Neutrophil (primary cell): ENCODE measurements around the gene KLB.

Experiments used
- H3K27ac ChIP-seq: fragments of 200-600 bp; sonication (generic); 2 replicates; pipeline ENCODE4 v1.5.1; 2016; ENCODE audit warnings: mild to moderate bottlenecking, moderate library complexity
- H3K27me3 ChIP-seq: fragments of 200-600 bp; sonication (generic); 2 replicates; pipeline ENCODE4 v1.6.0; 2016; ENCODE audit warnings: mild to moderate bottlenecking
- H3K36me3 ChIP-seq: fragments of 200-600 bp; sonication (generic); 2 replicates; pipeline ENCODE4 v1.5.1; 2017
- H3K4me1 ChIP-seq, 2 experiments: fragments of 200-600 bp in 1 of 2; sonication (generic) in 1 of 2; 1 replicate in 1 of 2; 2 replicates in 1 of 2; pipeline versions ENCODE4 v1.5.1 to v1.6.1; 2013 to 2016; ENCODE audit warnings: low read depth in 1 of 2, low read length in 1 of 2, mild to moderate bottlenecking in 1 of 2, moderate library complexity in 1 of 2; ENCODE audit not compliant: control insufficient read depth in 1 of 2, insufficient read depth in 1 of 2
- H3K4me3 ChIP-seq, 2 experiments: fragments of 200-600 bp in 1 of 2; sonication (generic) in 1 of 2; 1 replicate in 1 of 2; 2 replicates in 1 of 2; pipeline ENCODE4 v1.5.1; 2013 to 2016; ENCODE audit warnings: low read depth in 1 of 2, low read length in 1 of 2, mild to moderate bottlenecking in 1 of 2, moderate library complexity in 1 of 2
- H3K9me3 ChIP-seq: fragments of 200-600 bp; sonication (generic); 2 replicates; pipeline ENCODE4 v1.5.1; 2016
- TF ChIP-seq, protein P1 (sequence below): fragments of 200-600 bp; sonication (generic); IDR thresholded peaks from 2 replicates; pipeline ENCODE4 v1.5.1; 2016; ENCODE audit warnings: antibody characterized with exemption

Gene KLB

DNA sequence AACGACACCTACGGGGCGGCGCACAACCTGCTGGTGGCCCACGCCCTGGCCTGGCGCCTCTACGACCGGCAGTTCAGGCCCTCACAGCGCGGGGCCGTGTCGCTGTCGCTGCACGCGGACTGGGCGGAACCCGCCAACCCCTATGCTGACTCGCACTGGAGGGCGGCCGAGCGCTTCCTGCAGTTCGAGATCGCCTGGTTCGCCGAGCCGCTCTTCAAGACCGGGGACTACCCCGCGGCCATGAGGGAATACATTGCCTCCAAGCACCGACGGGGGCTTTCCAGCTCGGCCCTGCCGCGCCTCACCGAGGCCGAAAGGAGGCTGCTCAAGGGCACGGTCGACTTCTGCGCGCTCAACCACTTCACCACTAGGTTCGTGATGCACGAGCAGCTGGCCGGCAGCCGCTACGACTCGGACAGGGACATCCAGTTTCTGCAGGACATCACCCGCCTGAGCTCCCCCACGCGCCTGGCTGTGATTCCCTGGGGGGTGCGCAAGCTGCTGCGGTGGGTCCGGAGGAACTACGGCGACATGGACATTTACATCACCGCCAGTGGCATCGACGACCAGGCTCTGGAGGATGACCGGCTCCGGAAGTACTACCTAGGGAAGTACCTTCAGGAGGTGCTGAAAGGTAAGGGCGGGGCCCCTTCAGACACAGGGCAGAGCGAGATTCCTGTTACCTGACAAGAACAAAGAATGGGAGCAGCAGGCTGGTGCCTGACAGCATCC lies 40.3 kb downstream of the KLB start:
- peak overlapping the region in 1 of 2 experiments; percentile 32 for H3K4me3 ChIP-seq
- peaks cover 13% of the 10 kb centered on the region for H3K36me3 ChIP-seq
- no peak overlapping the region for H3K27ac ChIP-seq
- H3K27me3 ChIP-seq = peaks cover 30% of the 10 kb centered on the region
- peaks cover 6 to 10% of the 10 kb centered on the region in 2 experiments for H3K4me1 ChIP-seq
- H3K9me3 ChIP-seq = no peaks in the 10 kb centered on the region
- TF ChIP-seq, protein P1, sequence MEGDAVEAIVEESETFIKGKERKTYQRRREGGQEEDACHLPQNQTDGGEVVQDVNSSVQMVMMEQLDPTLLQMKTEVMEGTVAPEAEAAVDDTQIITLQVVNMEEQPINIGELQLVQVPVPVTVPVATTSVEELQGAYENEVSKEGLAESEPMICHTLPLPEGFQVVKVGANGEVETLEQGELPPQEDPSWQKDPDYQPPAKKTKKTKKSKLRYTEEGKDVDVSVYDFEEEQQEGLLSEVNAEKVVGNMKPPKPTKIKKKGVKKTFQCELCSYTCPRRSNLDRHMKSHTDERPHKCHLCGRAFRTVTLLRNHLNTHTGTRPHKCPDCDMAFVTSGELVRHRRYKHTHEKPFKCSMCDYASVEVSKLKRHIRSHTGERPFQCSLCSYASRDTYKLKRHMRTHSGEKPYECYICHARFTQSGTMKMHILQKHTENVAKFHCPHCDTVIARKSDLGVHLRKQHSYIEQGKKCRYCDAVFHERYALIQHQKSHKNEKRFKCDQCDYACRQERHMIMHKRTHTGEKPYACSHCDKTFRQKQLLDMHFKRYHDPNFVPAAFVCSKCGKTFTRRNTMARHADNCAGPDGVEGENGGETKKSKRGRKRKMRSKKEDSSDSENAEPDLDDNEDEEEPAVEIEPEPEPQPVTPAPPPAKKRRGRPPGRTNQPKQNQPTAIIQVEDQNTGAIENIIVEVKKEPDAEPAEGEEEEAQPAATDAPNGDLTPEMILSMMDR = no peak

DNA sequence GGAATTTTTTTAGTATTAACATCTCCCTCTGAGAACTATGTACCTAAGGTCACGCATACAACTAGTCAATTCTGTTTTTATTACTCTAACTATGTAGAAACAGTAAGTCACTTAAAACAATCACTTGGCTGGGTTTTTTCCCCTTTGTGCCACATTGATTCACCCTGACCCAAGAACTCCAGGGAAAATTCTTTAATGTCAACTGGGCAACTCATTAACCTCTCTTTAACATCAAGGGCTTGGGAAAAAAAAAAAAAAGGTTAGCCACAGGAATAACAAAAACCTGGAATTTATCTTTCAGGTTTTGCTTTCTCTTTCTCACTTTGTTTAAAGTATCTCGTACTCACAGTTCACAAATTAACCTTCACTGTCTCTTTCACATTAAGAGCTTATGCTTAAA lies 43.9 kb downstream of the KLB start:
- Histone ChIP-seq H3K4me1 (peaks cover 6 to 10% of the 10 kb centered on the region in 2 experiments), H3K36me3 (peaks cover 49% of the 10 kb centered on the region), H3K9me3 (no peaks in the 10 kb centered on the region), H3K27me3 (peaks cover 21% of the 10 kb centered on the region), H3K27ac (no peak overlapping the region), H3K4me3 (no peak overlapping the region)
- TF ChIP-seq, protein P1 = no peak

DNA sequence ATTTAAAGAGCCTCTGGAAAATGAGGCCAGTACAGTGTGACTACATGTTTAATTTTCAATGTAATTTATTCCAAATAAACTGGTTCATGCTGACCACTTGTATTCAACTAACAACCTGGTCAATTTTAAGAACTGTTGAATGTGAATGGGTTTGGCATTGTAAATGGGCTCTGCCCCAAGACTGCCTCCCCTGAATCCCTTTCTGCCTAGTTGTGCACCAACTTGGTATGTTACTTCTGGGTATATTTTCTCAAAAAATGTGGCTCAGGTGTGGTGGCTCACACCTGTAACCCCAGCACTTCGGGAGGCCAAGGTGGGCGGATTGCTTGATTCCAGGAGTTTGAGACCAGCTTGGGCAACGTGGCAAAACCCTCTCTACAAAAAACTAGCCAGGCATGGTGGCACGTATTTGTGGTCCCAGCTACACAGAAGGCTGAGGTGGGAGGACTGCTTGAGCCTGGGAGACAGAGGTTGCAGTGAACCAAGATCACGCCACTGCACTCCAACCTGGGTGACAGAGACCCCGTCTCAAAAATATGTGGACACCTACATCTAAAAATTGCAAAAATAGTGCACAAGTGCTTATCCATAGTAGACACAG lies 44.8 kb downstream of the KLB start:
- Histone ChIP-seq H3K36me3 (peaks cover 58% of the 10 kb centered on the region), H3K27ac (no peak overlapping the region), H3K4me1 (peaks cover 6 to 9% of the 10 kb centered on the region in 2 experiments), H3K9me3 (no peaks in the 10 kb centered on the region), H3K27me3 (peaks cover 12% of the 10 kb centered on the region), H3K4me3 (no peak overlapping the region)
- TF ChIP-seq, protein P1 = no peak

DNA sequence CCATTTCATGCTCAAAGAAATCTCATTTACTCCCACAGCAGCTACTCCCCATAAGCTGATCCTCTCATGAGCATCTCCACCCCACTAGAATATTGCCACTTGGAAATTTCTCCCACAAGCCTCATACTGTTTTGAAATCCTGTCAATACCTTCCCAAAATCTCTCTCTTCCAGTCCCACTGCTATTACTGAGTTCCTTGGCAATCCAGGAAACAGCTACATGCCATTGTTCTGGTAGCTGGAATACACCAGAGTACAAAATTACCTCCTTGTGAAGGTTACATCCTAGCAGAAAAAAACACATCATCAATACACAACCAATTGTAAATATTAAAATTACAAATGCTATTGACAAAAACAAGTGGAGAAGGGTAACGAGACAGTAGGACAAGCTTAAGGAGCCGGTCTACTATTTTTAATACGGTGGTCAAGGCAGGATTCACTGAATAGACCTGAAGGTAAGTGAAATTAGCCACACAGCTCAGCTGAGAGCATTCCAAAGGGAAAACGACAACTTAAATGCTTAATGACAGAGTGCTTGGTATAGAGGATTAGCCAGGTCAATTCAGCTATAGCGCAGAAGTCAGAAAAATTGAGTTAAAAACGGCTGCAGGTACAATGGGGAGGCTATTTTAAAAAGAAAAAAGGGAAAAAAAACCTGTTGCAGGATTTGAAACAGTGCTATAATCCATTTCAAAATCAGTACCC lies 45.6 kb downstream of the KLB start:
- H3K36me3 ChIP-seq = peaks cover 63% of the 10 kb centered on the region
- H3K27me3 ChIP-seq = peaks cover 4% of the 10 kb centered on the region
- no peak overlapping the region for H3K4me3 ChIP-seq
- no peak overlapping the region for H3K27ac ChIP-seq
- peaks cover 2 to 3% of the 10 kb centered on the region in 2 experiments for H3K4me1 ChIP-seq
- TF ChIP-seq, protein P1 = no peak
- no peaks in the 10 kb centered on the region for H3K9me3 ChIP-seq

DNA sequence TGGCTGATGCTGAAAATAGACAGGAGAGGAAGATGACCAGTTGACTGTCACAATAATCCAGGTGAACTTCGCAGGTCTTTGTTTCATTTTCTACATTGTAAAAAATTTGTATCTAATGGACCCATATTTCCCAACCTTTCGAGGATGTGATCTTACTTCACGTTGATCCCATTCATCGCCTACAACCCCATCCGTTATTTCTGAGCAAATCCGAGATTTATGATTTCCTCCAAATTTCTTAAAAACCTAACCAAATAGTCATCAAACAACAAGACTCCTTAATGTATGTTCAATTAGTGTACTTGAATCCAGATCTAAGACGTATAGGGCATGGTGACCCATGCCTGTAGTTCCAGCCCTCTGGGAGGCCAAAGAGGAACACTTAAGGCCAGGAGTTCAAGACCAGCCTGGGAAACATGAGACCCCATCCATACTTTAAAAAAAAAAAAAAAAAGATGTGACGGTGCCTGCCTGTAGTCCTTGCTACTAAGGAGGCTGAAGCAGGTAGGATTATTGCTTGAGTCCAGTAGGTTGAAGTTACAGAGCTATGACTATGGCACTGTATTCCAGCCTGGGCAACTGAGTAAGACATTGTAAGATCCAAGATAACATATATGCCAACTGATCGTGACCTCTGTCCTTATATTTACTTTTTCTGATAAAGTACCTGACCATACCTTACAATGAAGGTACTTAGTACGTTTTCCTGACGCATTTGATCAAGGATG lies 46.3 kb downstream of the KLB start:
- no peaks in the 10 kb centered on the region for H3K27me3 ChIP-seq
- no peak overlapping the region for H3K4me3 ChIP-seq
- TF ChIP-seq, protein P1 = no peak
- H3K4me1 ChIP-seq = peaks cover 7 to 10% of the 10 kb centered on the region in 2 experiments
- H3K9me3 ChIP-seq = no peaks in the 10 kb centered on the region
- H3K36me3 ChIP-seq = peaks cover 68% of the 10 kb centered on the region
- no peak overlapping the region for H3K27ac ChIP-seq
